Psoas muscle (tissue), 8 donors: ENCODE measurements around the gene PTTG1IP. TPM values are rescaled to one million over a fixed set of nuclear protein-coding genes. Genes with fewer than 3 reads are reported as not detected.
"Not testable (repeated sequence)": the region's sequence is repeated elsewhere in the genome, so short reads cannot be mapped to it uniquely, and the experiment has no call there.

Experiments used
- ATAC-seq, 4 donors: fragments of 200-7000 bp; cut with Tn5 transposase; one replicate each; pipeline ENCODE4 v1.9.1; 2020; ENCODE audit warnings: moderate library complexity in 3 of 4, mild to moderate bottlenecking in 2 of 4
- DNase-seq, 2 donors: peaks; one replicate each; pipeline ENCODE4 v3.0.0-alpha.2; 2020
- H3K27ac ChIP-seq: fragments of 200-600 bp; one replicate; pipeline ENCODE4 v1.8.0; 2022
- H3K27me3 ChIP-seq, 3 donors: fragments of 200-600 bp in 1 of 3; one replicate each; pipeline versions ENCODE4 v1.6.1 to v1.8.0; 2013 to 2022; ENCODE audit warnings: low read length in 2 of 3, mild to moderate bottlenecking in 2 of 3, moderate library complexity in 1 of 3; ENCODE audit not compliant: insufficient read depth in 3 of 3
- H3K36me3 ChIP-seq, 2 donors: fragments of 200-600 bp in 1 of 2; one replicate each; pipeline versions ENCODE4 v1.6.1 to v1.8.0; 2013 to 2022; ENCODE audit warnings: low read depth in 1 of 2, mild to moderate bottlenecking in 1 of 2, moderate library complexity in 1 of 2; ENCODE audit not compliant: insufficient read depth in 1 of 2
- H3K4me1 ChIP-seq: fragments of 200-600 bp; one replicate; pipeline ENCODE4 v1.8.0; 2022
- H3K4me3 ChIP-seq: fragments of 200-600 bp; one replicate; pipeline ENCODE4 v1.8.0; 2022; ENCODE audit warnings: mild to moderate bottlenecking
- H3K9me3 ChIP-seq: fragments of 200-600 bp; one replicate; pipeline ENCODE4 v1.8.0; 2022
- WGBS, 3 donors: extraction: QIAGEN DNeasy Blood & Tissue Kit; methylation state at CpG; one replicate each; pipeline versions ENCODE4 v1.1.6 to v1.1.7; 2013; 5-methylcytosine and 5-hydroxymethylcytosine counted together
- intact Hi-C, 2 donors: fragments of 100-400 bp; cut with DNase I; formaldehyde crosslinking; loops; one replicate each; pipeline versions ENCODE4 v1.11.0 to v1.14.2; 2022
- polyA plus RNA-seq, 3 donors: library from polyadenylated mRNA; stranded (reverse); fragments of 200-250 nt; gene quantifications; one replicate each; pipeline ENCODE4 v1.2.3, GENCODE V29; 2013
- total RNA-seq, 4 donors: library from RNA; stranded (reverse); fragmentation: NEBNext Ultra II Directional in 2 of 4; extraction: Animal tissue kit (Norgen Biotek cat#: 25700) in 2 of 4; gene quantifications; one replicate each; pipeline versions ENCODE4 v1.2.1 to v1.2.4, GENCODE V29; 2021 to 2023
- TF ChIP-seq, protein P1 (sequence below): fragments of 200-600 bp; IDR thresholded peaks from one replicate; pipeline ENCODE4 v1.8.0; 2022; ENCODE audit warnings: antibody characterized with exemption
- donor health status: healthy with polysubstance abuse.
- donor health status: DM: no; HTN: no; CAD: no; lungs with moderate emphysema.
- donor health status: Bipolar disorder and iron deficiency.
- donor health status: healthy.
- donor health status: DM: yes; HTN: yes; CAD: no.
- donor health status: DM: no; HTN: no; CAD: no.
- donor health status: DM: no; HTN: no; CAD: no.
- donor health status: DM: yes; HTN: yes; CAD: no.

Gene PTTG1IP
- total and polyA plus RNA-seq, 7 donors: 49.6 to 108 (median 68.3) TPM

DNA sequence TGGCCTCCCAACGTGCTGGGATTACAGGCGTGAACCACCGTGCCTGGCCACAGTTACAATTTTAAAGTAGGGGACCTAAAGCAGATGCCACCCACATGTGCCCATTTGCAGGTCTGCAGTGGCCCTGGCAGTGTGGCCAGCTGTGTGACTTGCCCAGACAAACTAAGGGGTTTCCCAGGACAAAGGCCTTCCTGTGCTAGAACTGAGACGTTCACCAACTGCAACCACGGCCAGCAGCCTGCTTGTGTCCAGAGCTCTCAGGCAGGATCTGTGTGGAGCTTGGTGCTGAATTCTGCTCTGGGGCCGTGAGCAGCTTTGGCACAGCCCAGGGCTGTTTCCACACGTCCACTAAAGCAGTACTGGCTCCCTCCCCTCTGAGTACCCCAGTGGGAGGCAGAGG lies 10.6 kb upstream of the PTTG1IP start:
- Histone ChIP-seq H3K36me3 (no peaks in the 10 kb centered on the region), H3K27me3 (no peaks in the 10 kb centered on the region), H3K4me1 (no peaks in the 10 kb centered on the region), H3K9me3 (no peaks in the 10 kb centered on the region), H3K4me3 (no peak overlapping the region), H3K27ac (no peak overlapping the region)
- TF ChIP-seq, protein P1, sequence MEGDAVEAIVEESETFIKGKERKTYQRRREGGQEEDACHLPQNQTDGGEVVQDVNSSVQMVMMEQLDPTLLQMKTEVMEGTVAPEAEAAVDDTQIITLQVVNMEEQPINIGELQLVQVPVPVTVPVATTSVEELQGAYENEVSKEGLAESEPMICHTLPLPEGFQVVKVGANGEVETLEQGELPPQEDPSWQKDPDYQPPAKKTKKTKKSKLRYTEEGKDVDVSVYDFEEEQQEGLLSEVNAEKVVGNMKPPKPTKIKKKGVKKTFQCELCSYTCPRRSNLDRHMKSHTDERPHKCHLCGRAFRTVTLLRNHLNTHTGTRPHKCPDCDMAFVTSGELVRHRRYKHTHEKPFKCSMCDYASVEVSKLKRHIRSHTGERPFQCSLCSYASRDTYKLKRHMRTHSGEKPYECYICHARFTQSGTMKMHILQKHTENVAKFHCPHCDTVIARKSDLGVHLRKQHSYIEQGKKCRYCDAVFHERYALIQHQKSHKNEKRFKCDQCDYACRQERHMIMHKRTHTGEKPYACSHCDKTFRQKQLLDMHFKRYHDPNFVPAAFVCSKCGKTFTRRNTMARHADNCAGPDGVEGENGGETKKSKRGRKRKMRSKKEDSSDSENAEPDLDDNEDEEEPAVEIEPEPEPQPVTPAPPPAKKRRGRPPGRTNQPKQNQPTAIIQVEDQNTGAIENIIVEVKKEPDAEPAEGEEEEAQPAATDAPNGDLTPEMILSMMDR: no peak
- DNase-seq: peak in 1 of 2 donors; percentile 19
- intact Hi-C loops: no loop called here
- 56 to 67% (median 58%) methylated on average over 7 of the region's 7 CpGs for WGBS, 3 donors
- no peak for ATAC-seq

DNA sequence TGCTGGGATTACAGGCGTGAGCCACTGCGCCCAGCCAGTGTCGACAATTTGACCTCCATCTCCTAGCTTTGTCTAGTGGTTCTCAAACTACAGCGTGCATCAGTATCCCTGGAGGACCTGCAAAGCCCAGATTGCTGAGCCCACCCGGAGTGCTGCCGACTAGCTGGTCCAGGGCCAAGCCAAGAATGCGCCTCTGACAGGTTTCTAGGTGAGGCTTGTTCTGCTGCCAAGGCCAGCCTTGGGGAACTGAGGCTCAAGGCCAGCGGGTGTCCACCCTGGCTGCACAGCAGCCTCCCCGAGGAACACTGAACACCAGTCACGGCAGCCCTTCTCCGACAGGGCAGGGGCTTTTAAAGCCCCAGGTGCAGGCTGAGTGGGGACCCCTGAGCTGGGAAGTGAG lies 9.8 kb upstream of the PTTG1IP start:
- intact Hi-C loops: no loop called here
- DNase-seq (peak in 1 of 2 donors; percentile 34), ATAC-seq (no peak)
- Histone ChIP-seq H3K9me3 (no peaks in the 10 kb centered on the region), H3K4me1 (no peaks in the 10 kb centered on the region), H3K4me3 (no peak overlapping the region), H3K27ac (no peak overlapping the region), H3K36me3 (no peaks in the 10 kb centered on the region), H3K27me3 (no peaks in the 10 kb centered on the region)
- TF ChIP-seq, protein P1: no peak
- 82 to 87% (median 85%) methylated on average over 11 of the region's 11 CpGs for WGBS, 3 donors

DNA sequence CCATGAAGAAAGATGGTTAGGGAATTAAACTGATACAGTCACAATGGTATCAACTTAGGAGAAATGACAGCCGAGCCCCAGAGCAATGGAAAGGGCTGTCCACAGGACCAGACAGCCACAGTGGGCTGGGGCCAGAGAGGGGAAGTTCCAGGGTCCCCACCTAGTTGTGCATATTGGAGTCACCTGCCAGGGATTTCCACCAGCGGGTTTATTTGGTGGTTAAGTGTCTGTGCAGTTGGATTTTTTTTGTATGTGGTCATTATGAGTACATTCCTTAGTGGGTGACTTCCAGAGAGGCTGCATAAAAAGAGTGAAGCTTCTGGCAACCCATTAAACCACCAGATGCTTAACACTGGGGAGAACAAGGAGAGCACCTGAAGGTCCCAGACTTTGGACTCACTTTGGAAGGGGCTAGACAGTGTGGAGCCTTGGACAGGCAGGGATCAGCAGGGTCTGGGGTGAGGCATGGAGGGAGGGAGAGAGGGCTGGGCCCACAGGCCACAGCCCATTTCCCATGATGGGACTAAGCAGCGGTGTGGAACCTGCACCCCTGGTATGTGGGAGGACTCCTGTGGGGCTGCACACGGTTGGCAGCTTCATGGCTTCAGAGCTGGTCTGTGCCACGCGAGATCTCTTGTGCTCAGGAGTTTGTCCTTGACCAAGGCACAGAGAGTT lies 7.8 kb upstream of the PTTG1IP start:
- peak in 1 of 4 donors; percentile 22 for ATAC-seq

DNA sequence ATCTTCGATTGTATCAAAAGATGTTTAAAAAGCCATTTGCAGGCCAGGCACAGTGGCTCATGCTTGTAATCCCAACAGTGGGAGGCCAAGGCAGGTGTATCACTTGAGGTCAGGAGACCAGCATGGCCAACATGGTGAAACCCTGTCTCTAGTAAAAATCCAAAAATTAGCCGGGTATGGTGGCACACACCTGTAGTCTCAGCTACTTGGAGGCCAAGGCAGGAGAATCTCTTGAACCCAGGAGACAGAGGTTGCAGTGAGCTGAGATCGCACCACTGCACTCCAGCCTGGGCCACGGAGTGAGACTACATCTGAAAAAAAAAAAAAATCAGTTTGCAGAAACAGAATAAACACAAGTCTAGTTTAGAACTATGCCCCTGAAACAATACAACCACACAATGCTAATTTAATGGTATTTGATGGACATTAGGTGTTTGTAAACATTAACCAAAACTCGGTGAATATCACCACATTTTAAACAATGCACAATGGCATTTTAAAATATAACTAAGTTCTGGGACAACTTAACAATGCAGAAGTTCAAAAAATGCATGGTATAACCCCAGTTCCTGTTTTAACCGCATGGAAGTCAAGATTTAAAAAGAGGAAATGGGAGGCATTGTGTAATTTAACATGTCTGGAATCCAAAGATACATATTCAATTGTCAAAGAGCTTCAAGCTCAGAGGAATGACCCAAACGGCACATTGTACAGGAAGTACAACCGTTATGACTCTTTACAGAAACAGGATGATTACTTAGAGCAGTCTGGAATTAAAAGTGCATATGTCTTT lies 7.1 kb upstream of the PTTG1IP start:
- intact Hi-C loops: no loop called here
- TF ChIP-seq, protein P1: no peak
- WGBS, 3 donors: 57 to 66% (median 58%) methylated on average over 8 of the region's 8 CpGs
- no peaks in the 10 kb centered on the region for H3K36me3 ChIP-seq
- no peaks in the 10 kb centered on the region for H3K27me3 ChIP-seq
- ATAC-seq (peak in 1 of 4 donors; percentile 10), DNase-seq (no peak)
- no peaks in the 10 kb centered on the region for H3K9me3 ChIP-seq
- peak overlapping the region; percentile 36 for H3K27ac ChIP-seq
- H3K4me3 ChIP-seq: no peak overlapping the region
- H3K4me1 ChIP-seq: peaks cover 2% of the 10 kb centered on the region

More for the DNA sequence above, 7.8 kb upstream of the PTTG1IP start:
- Histone ChIP-seq H3K27ac (peak overlapping the region; percentile 36), H3K4me3 (no peak overlapping the region), H3K4me1 (no peaks in the 10 kb centered on the region), H3K27me3 (no peaks in the 10 kb centered on the region), H3K36me3 (no peaks in the 10 kb centered on the region), H3K9me3 (no peaks in the 10 kb centered on the region)
- WGBS, 3 donors: 71 to 75% (median 75%) methylated on average over 6 of the region's 6 CpGs
- intact Hi-C loops: no loop called here
- peak in 1 of 2 donors; percentile 47 for DNase-seq
- TF ChIP-seq, protein P1: no peak

DNA sequence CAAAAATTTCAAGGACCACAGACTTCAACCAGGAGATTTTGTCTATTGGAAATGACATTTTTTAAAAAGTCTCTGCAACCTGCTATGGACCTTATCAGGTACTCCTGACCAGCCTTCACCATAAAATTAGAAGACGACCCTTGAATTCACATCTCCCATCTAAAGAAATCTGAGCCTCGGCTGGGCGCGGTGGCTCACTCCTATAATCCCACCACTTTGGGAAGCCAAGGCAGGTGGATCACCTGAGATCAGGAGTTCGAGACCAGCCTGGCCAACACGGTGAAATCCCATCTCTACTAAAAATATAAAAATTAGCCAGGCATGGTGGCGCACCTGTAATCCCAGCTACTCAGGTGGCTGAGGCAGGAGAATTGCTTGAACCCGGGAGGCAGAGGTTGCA lies 5.7 kb upstream of the PTTG1IP start:
- intact Hi-C loops: loop anchor here in 1 of 2 donors (10.0 kb wide), 1 partner anchor 256 kb away; no protein-coding TSS in a partner anchor
- 88 to 94% (median 90%) methylated on average over 8 of the region's 8 CpGs for WGBS, 3 donors
- H3K4me3 ChIP-seq, H3K27ac ChIP-seq, H3K36me3 ChIP-seq, H3K9me3 ChIP-seq, H3K27me3 ChIP-seq, DNase-seq, ATAC-seq: not testable (repeated sequence)
- peaks cover 12% of the 10 kb centered on the region for H3K4me1 ChIP-seq
